CD14-positive monocyte (primary cell): ENCODE measurements around the gene MOCOS. TPM values are rescaled to one million over a fixed set of nuclear protein-coding genes. Genes with fewer than 3 reads are reported as not detected.

Experiments
- DNase-seq, 3 donors: peaks; one replicate each; pipeline ENCODE4 v3.0.0-alpha.2; 2011 to 2022
- H2AFZ ChIP-seq: 2 replicates; pipeline ENCODE4 v1.6.0; 2012; ENCODE audit warnings: mild to moderate bottlenecking, low read depth, low read length, inconsistent platforms; ENCODE audit not compliant: insufficient read depth, poor library complexity, severe bottlenecking
- H3K27ac ChIP-seq, 2 donors: 1 replicate in 1 of 2; 2 replicates in 1 of 2; pipeline ENCODE4 v1.5.1; 2012 to 2013; ENCODE audit warnings: low read length in 2 of 2, control low read depth in 1 of 2, inconsistent platforms in 1 of 2, low read depth in 1 of 2, mild to moderate bottlenecking in 1 of 2
- H3K27me3 ChIP-seq, 2 donors: one replicate each; pipeline versions ENCODE4 v1.6.0 to v1.6.1; 2011 to 2013; ENCODE audit warnings: low read length in 2 of 2; ENCODE audit not compliant: control insufficient read depth in 2 of 2, insufficient read depth in 2 of 2
- H3K36me3 ChIP-seq, 2 donors: replicated peaks in 1 of 2; 1 replicate in 1 of 2; 2 replicates in 1 of 2; pipeline versions ENCODE4 v1.5.1 to v1.6.1; 2012 to 2013; ENCODE audit warnings: low read length in 2 of 2, control low read depth in 1 of 2, inconsistent platforms in 1 of 2, mild to moderate bottlenecking in 1 of 2; ENCODE audit not compliant: insufficient read depth in 2 of 2, control insufficient read depth in 1 of 2
- H3K4me1 ChIP-seq, 2 donors: 1 replicate in 1 of 2; 2 replicates in 1 of 2; pipeline versions ENCODE4 v1.5.1 to v1.6.1; 2012 to 2013; ENCODE audit warnings: low read length in 2 of 2, control low read depth in 1 of 2, inconsistent platforms in 1 of 2, mild to moderate bottlenecking in 1 of 2, moderate library complexity in 1 of 2; ENCODE audit not compliant: insufficient read depth in 2 of 2, control insufficient read depth in 1 of 2
- H3K4me2 ChIP-seq: replicated peaks from 2 replicates; pipeline ENCODE3; 2012; ENCODE audit warnings: low read length, moderate library complexity, mild to moderate bottlenecking; ENCODE audit not compliant: poor library complexity, severe bottlenecking; ENCODE audit errors: extremely low read depth
- H3K4me3 ChIP-seq, 3 experiments: fragments of 200-600 bp in 1 of 3; sonication (generic) in 1 of 3; replicated peaks in 1 of 3; 1 replicate in 2 of 3; 2 replicates in 1 of 3; pipeline ENCODE4 v1.5.1; 2011 to 2013; ENCODE audit warnings: low read length in 3 of 3, mild to moderate bottlenecking in 3 of 3, control low read depth in 2 of 3, low read depth in 2 of 3, inconsistent platforms in 1 of 3, moderate library complexity in 1 of 3
- H3K79me2 ChIP-seq: 2 replicates; pipeline ENCODE4 v1.6.0; 2012; ENCODE audit warnings: mild to moderate bottlenecking, control low read depth, inconsistent platforms, low read length, moderate library complexity; ENCODE audit not compliant: insufficient read depth
- H3K9ac ChIP-seq: 2 replicates; pipeline ENCODE4 v1.6.0; 2017; ENCODE audit warnings: low read length, mild to moderate bottlenecking; ENCODE audit not compliant: insufficient read depth, poor library complexity, severe bottlenecking
- H3K9me3 ChIP-seq, 2 donors: replicated peaks in 1 of 2; 1 replicate in 1 of 2; 2 replicates in 1 of 2; pipeline versions ENCODE4 v1.5.1 to v1.6.1; 2012 to 2013; ENCODE audit warnings: low read length in 2 of 2, control low read depth in 1 of 2; ENCODE audit not compliant: control insufficient read depth in 1 of 2, insufficient read depth in 1 of 2
- H4K20me1 ChIP-seq: 2 replicates; pipeline ENCODE4 v1.6.0; 2012; ENCODE audit warnings: mild to moderate bottlenecking, low read length, control low read depth, moderate library complexity; ENCODE audit not compliant: insufficient read depth
- H3K27ac Mint-ChIP-seq, 7 donors: one replicate each; pipeline ENCODE4 v1.8.0; 2020; ENCODE audit warnings: mild to moderate bottlenecking in 7 of 7, mixed read lengths in 7 of 7, moderate library complexity in 6 of 7, inconsistent platforms in 2 of 7
- H3K27me3 Mint-ChIP-seq, 3 donors: one replicate each; pipeline ENCODE4 v1.8.0; 2021 to 2022; ENCODE audit warnings: low read depth in 3 of 3, mild to moderate bottlenecking in 3 of 3, mixed read lengths in 3 of 3, moderate library complexity in 3 of 3, inconsistent platforms in 1 of 3
- H3K36me3 Mint-ChIP-seq, 2 donors: one replicate each; pipeline ENCODE4 v1.8.0; 2020; ENCODE audit warnings: mixed read lengths in 2 of 2, inconsistent platforms in 1 of 2, mild to moderate bottlenecking in 1 of 2
- H3K4me1 Mint-ChIP-seq: one replicate; pipeline ENCODE4 v1.8.0; 2020; ENCODE audit warnings: mild to moderate bottlenecking, mixed read lengths
- H3K4me3 Mint-ChIP-seq, 2 donors: one replicate each; pipeline ENCODE4 v1.8.0; 2020; ENCODE audit warnings: mild to moderate bottlenecking in 2 of 2, mixed read lengths in 2 of 2, moderate library complexity in 1 of 2
- H3K9me3 Mint-ChIP-seq, 7 donors: one replicate each; pipeline ENCODE4 v1.8.0; 2020 to 2022; ENCODE audit warnings: mixed read lengths in 7 of 7, mild to moderate bottlenecking in 6 of 7, moderate library complexity in 6 of 7, inconsistent platforms in 2 of 7
- CTCF ChIP-seq: fragments of 200-600 bp; IDR thresholded peaks from one replicate; pipeline ENCODE4 v1.8.0; 2022; ENCODE audit warnings: antibody characterized with exemption, mild to moderate bottlenecking
- whole genome bisulfite sequencing: methylation state at CpG from one replicate; pipeline ENCODE4 v1.1.5; 2013; ENCODE audit warnings: missing lambda C conversion rate; ENCODE audit not compliant: insufficient coverage; 5-methylcytosine and 5-hydroxymethylcytosine counted together
- intact Hi-C, 2 donors: fragments of 100-400 bp; cut with micrococcal nuclease; formaldehyde crosslinking; loops; one replicate each; pipeline versions ENCODE4 v1.15.0 to v1.15.1; 2023
- polyA plus RNA-seq, 3 donors: library from polyadenylated mRNA; depleted of rRNA in 1 of 3; unstranded in 2 of 3; stranded (reverse) in 1 of 3; fragments of 300-500 nt in 2 of 3; fragments of >200 nt in 1 of 3; fragmentation: Illumina TruSeq in 2 of 3; gene quantifications; 1 replicate in 2 of 3; 2 replicates in 1 of 3; pipeline ENCODE4 v1.2.3, GENCODE V29; 2012 to 2021

The MOCOS gene
- polyA plus RNA-seq, 3 donors, result 0.03 to 0.05 TPM; not detected in 1

DNA sequence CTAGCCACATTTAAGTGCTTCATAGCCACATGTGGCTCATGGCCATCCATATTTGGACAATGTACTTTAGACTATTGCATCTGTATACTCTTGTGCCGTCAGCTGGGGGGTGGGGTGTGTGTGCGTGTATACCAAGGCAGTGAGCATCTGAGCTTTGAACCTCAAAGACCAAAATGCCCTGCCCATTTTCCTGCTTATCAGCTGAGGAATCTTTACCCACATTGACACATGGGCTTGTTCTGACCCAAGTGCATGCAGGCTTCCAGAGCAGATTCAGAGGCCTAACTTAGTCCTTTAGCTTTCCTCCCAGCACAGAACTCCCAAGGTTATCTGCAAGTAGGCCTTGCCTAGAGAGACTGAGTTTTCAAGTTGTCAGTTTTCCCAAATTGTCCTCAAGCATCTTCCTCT lies 11.1 kb upstream of the MOCOS start:
- intact Hi-C loops, result no loop called here
- peaks cover 12 to 17% of the 10 kb centered on the region in 2 donors for H3K4me1 ChIP-seq
- H3K4me3 ChIP-seq, result no peak overlapping the region
- no peak for DNase-seq
- no peak for TF ChIP-seq CTCF
- no peak overlapping the region for H2AFZ ChIP-seq
- no peak overlapping the region for H3K9ac ChIP-seq
- H3K27me3 ChIP-seq, result no peaks in the 10 kb centered on the region
- Mint-ChIP-seq H3K4me1 (peaks cover 20% of the 10 kb centered on the region), H3K27me3 (peaks cover 0 to 3% (median 0%) of the 10 kb centered on the region in 3 donors), H3K36me3 (peaks cover 50 to 55% of the 10 kb centered on the region in 2 donors), H3K27ac (peak overlapping the region in 1 of 7 donors; percentile 3), H3K9me3 (no peaks in the 10 kb centered on the region), H3K4me3 (no peak overlapping the region)
- H3K9me3 ChIP-seq, result no peaks in the 10 kb centered on the region
- H3K27ac ChIP-seq, result no peak overlapping the region
- no peak overlapping the region for H3K4me2 ChIP-seq
- WGBS, result no CpG with 5 or more reads among the region's 2 CpGs
- H3K36me3 ChIP-seq, result peaks cover 51 to 67% of the 10 kb centered on the region in 2 donors
- H3K79me2 ChIP-seq, result no peaks in the 10 kb centered on the region
- no peaks in the 10 kb centered on the region for H4K20me1 ChIP-seq

- Histone ChIP-seq H4K20me1 (no peaks in the 10 kb centered on the region), H3K36me3 (peaks cover 46 to 62% of the 10 kb centered on the region in 2 donors), H3K27ac (no peak overlapping the region), H3K4me2 (no peak overlapping the region), H3K9ac (no peak overlapping the region), H3K4me1 (peaks cover 12 to 17% of the 10 kb centered on the region in 2 donors), H3K4me3 (no peak overlapping the region), H3K9me3 (no peaks in the 10 kb centered on the region), H3K79me2 (no peaks in the 10 kb centered on the region), H3K27me3 (no peaks in the 10 kb centered on the region), H2AFZ (no peak overlapping the region)
- intact Hi-C loops, result no loop called here
- H3K27me3 Mint-ChIP-seq, result peaks cover 0 to 3% (median 0%) of the 10 kb centered on the region in 3 donors
- DNase-seq, result no peak
- no peaks in the 10 kb centered on the region for H3K9me3 Mint-ChIP-seq
- WGBS, result 93% methylated on average over 3 of the region's 9 CpGs
- no peak for TF ChIP-seq CTCF
- no peak overlapping the region for H3K27ac Mint-ChIP-seq
- H3K4me1 Mint-ChIP-seq, result peaks cover 20% of the 10 kb centered on the region
- no peak overlapping the region for H3K4me3 Mint-ChIP-seq
- H3K36me3 Mint-ChIP-seq, result peaks cover 45 to 49% of the 10 kb centered on the region in 2 donors
Measured at GRCh38 chr18:36176711-36177110, 10.6 kb upstream of the MOCOS start.
